Neural progenitor cell (in vitro differentiated cells): Measurements from ENCODE around the gene CIAO3. TPM values are rescaled to one million over a fixed set of nuclear protein-coding genes. Genes with fewer than 3 reads are reported as not detected.
A peak's percentile ranks its signal among the peaks of the same experiment; 100 is the strongest.

ENCODE experiments used
- DNase-seq: peaks from one replicate; pipeline ENCODE4 v3.0.0-alpha.2; 2016; ENCODE audit warnings: low spot score
- H2AFZ ChIP-seq: fragments of 200-600 bp; sonication (generic); replicated peaks from 2 replicates; pipeline ENCODE4 v1.6.1; 2016; ENCODE audit warnings: antibody characterized with exemption
- H3F3A ChIP-seq: fragments of 200-600 bp; sonication (generic); 2 replicates; pipeline ENCODE4 v1.6.1; 2016; ENCODE audit warnings: antibody characterized with exemption, low read depth
- H3K27ac ChIP-seq: fragments of 200-600 bp; sonication (generic); 2 replicates; pipeline ENCODE4 v1.5.1; 2016; ENCODE audit warnings: mild to moderate bottlenecking
- H3K27me3 ChIP-seq: fragments of 200-600 bp; sonication (generic); 2 replicates; pipeline ENCODE4 v1.6.1; 2016; ENCODE audit warnings: mild to moderate bottlenecking, moderate library complexity
- H3K36me3 ChIP-seq: fragments of 200-600 bp; sonication (generic); 2 replicates; pipeline ENCODE4 v1.5.1; 2016
- H3K4me1 ChIP-seq: fragments of 200-600 bp; sonication (generic); 2 replicates; pipeline ENCODE4 v1.6.1; 2016; ENCODE audit warnings: mixed run types
- H3K4me2 ChIP-seq: fragments of 200-600 bp; sonication (generic); 2 replicates; pipeline ENCODE4 v1.6.1; 2016
- H3K4me3 ChIP-seq: fragments of 200-600 bp; sonication (generic); 2 replicates; pipeline ENCODE4 v1.5.1; 2016
- H3K79me2 ChIP-seq: fragments of 200-600 bp; sonication (generic); 2 replicates; pipeline ENCODE4 v1.6.1; 2016; ENCODE audit warnings: low read depth
- H3K9ac ChIP-seq: fragments of 200-600 bp; sonication (generic); 2 replicates; pipeline ENCODE4 v1.6.1; 2016
- H3K9me3 ChIP-seq: fragments of 200-600 bp; sonication (generic); 2 replicates; pipeline ENCODE4 v1.5.1; 2016; ENCODE audit warnings: low read depth
- H4K20me1 ChIP-seq: fragments of 200-600 bp; sonication (generic); 2 replicates; pipeline ENCODE4 v1.6.1; 2016; ENCODE audit warnings: low read depth
- H3K27ac Mint-ChIP-seq: 3 replicates; pipeline ENCODE4 v1.8.0; 2021; ENCODE audit warnings: mixed read lengths
- H3K27me3 Mint-ChIP-seq: 2 replicates; pipeline ENCODE4 v1.8.0; 2022; ENCODE audit warnings: low read depth, mild to moderate bottlenecking, inconsistent platforms, moderate library complexity, mixed read lengths; ENCODE audit not compliant: insufficient read depth
- H3K36me3 Mint-ChIP-seq: 3 replicates; pipeline ENCODE4 v1.8.0; 2021; ENCODE audit warnings: mixed read lengths
- H3K4me1 Mint-ChIP-seq: 3 replicates; pipeline ENCODE4 v1.8.0; 2021; ENCODE audit warnings: mixed read lengths
- H3K4me3 Mint-ChIP-seq: 3 replicates; pipeline ENCODE4 v1.8.0; 2021; ENCODE audit warnings: mild to moderate bottlenecking, moderate library complexity, mixed read lengths
- H3K9me3 Mint-ChIP-seq: 3 replicates; pipeline ENCODE4 v1.8.0; 2020; ENCODE audit warnings: mixed read lengths
- EZH2 ChIP-seq: fragments of 200-600 bp; sonication (generic); IDR thresholded peaks from 2 replicates; pipeline ENCODE4 v1.6.1; 2017; ENCODE audit warnings: antibody characterized with exemption, mild to moderate bottlenecking, moderate library complexity
- EZH2phosphoT487 ChIP-seq: fragments of 200-600 bp; sonication (generic); IDR thresholded peaks from 2 replicates; pipeline ENCODE4 v1.6.1; 2017; ENCODE audit warnings: antibody characterized with exemption
- total RNA-seq: library from RNA; depleted of rRNA; stranded (reverse); fragments of >200 nt; gene quantifications from 2 replicates; pipeline ENCODE4 v1.2.3, GENCODE V29; 2015; ENCODE audit warnings: low replicate concordance
- TF ChIP-seq, protein P1 (sequence below): fragments of 200-600 bp; sonication (generic); IDR thresholded peaks from 2 replicates; pipeline ENCODE4 v1.5.1; 2017; ENCODE audit warnings: antibody characterized with exemption, mild to moderate bottlenecking

The CIAO3 gene
- total RNA-seq, 1 donor from 2014 or later: 20.5 TPM

- Mint-ChIP-seq H3K4me3 (peak overlapping the region; percentile 44), H3K36me3 (no peaks in the 10 kb centered on the region), H3K27ac (no peak overlapping the region), H3K4me1 (no peaks in the 10 kb centered on the region), H3K9me3 (no peaks in the 10 kb centered on the region), H3K27me3 (peaks cover 48% of the 10 kb centered on the region)
- no peak overlapping the region for H2AFZ ChIP-seq
- no peak overlapping the region for H3K4me3 ChIP-seq
- H4K20me1 ChIP-seq: peaks cover 75% of the 10 kb centered on the region
- H3K4me1 ChIP-seq: no peaks in the 10 kb centered on the region
- no peak overlapping the region for H3K4me2 ChIP-seq
- no peak overlapping the region for H3K9ac ChIP-seq
- H3K36me3 ChIP-seq: no peaks in the 10 kb centered on the region
- no peaks in the 10 kb centered on the region for H3K9me3 ChIP-seq
- H3F3A ChIP-seq: peaks cover 13% of the 10 kb centered on the region
- H3K79me2 ChIP-seq: no peaks in the 10 kb centered on the region
- H3K27ac ChIP-seq: no peak overlapping the region
- no peak for TF ChIP-seq EZH2
- peaks cover 100% of the 10 kb centered on the region for H3K27me3 ChIP-seq
- no peak for DNase-seq
These were observed 38.5 kb downstream of the CIAO3 start for GRCh38 chr16:702341-702740.

- H4K20me1 ChIP-seq: peaks cover 62% of the 10 kb centered on the region
- DNase-seq: peak; percentile 90
- H3K4me1 ChIP-seq: no peaks in the 10 kb centered on the region
- no peaks in the 10 kb centered on the region for H3K4me1 Mint-ChIP-seq
- H3K36me3 ChIP-seq: no peaks in the 10 kb centered on the region
- no peak overlapping the region for H3K4me3 Mint-ChIP-seq
- TF ChIP-seq EZH2phosphoT487 (peak; percentile 97), EZH2 (peak; percentile 96)
- TF ChIP-seq, protein P1, sequence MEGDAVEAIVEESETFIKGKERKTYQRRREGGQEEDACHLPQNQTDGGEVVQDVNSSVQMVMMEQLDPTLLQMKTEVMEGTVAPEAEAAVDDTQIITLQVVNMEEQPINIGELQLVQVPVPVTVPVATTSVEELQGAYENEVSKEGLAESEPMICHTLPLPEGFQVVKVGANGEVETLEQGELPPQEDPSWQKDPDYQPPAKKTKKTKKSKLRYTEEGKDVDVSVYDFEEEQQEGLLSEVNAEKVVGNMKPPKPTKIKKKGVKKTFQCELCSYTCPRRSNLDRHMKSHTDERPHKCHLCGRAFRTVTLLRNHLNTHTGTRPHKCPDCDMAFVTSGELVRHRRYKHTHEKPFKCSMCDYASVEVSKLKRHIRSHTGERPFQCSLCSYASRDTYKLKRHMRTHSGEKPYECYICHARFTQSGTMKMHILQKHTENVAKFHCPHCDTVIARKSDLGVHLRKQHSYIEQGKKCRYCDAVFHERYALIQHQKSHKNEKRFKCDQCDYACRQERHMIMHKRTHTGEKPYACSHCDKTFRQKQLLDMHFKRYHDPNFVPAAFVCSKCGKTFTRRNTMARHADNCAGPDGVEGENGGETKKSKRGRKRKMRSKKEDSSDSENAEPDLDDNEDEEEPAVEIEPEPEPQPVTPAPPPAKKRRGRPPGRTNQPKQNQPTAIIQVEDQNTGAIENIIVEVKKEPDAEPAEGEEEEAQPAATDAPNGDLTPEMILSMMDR: no peak
- no peaks in the 10 kb centered on the region for H3K36me3 Mint-ChIP-seq
- no peaks in the 10 kb centered on the region for H3K79me2 ChIP-seq
- no peak overlapping the region for H3K9ac ChIP-seq
- H3K9me3 Mint-ChIP-seq: no peaks in the 10 kb centered on the region
- H3K27me3 Mint-ChIP-seq: peaks cover 48% of the 10 kb centered on the region
- H3K4me3 ChIP-seq: no peak overlapping the region
- H2AFZ ChIP-seq: no peak overlapping the region
- no peak overlapping the region for H3K27ac Mint-ChIP-seq
- no peak overlapping the region for H3K27ac ChIP-seq
- H3K4me2 ChIP-seq: no peak overlapping the region
- H3K9me3 ChIP-seq: no peaks in the 10 kb centered on the region
- peaks cover 4% of the 10 kb centered on the region for H3F3A ChIP-seq
- peaks cover 100% of the 10 kb centered on the region for H3K27me3 ChIP-seq
These were observed 39.9 kb downstream of the CIAO3 start for GRCh38 chr16:700684-701584.

DNA sequence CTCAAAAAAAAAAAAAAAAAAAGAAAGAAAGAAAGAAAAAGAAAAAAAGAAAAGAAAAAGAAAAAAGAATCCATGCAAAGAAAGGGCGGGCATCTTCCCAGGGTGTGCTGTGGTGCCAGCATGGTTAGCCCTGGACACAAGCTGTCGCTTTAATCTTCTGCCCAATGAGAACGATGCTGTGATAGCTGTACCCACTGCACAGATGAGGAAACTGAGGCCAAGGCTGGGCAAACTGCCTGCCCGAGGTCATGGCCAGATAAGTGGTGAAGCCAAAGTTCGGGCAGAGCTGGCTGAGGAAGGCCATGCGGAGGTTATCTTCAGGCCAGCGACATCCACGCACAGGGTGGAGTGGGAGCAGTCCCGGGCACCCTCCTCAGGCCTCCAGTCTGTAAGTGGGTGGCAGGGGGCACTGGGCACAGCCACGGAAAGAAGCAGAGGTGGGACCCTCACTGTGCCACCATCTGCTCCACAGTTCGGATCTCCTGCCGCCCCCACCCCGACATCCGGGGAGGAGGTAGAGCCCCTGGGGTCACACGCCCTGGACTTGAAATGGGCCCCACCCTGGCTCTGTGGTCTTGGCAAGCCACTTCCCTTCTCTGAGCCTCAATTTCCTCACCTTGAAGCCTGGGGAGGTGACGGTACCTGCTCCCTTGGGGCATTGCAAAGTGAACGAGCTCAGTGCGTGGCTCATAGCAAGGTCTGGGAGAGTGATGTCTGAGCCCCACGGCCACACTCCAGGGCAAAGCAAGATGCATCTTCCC is 41.7 kb downstream of the CIAO3 start:
- Histone ChIP-seq H3F3A (peaks cover 6% of the 10 kb centered on the region), H3K4me1 (peaks cover 8% of the 10 kb centered on the region), H3K9me3 (no peaks in the 10 kb centered on the region), H4K20me1 (peaks cover 64% of the 10 kb centered on the region), H2AFZ (no peak overlapping the region), H3K9ac (no peak overlapping the region), H3K4me2 (no peak overlapping the region), H3K27me3 (peaks cover 100% of the 10 kb centered on the region), H3K36me3 (no peaks in the 10 kb centered on the region), H3K4me3 (no peak overlapping the region), H3K27ac (no peak overlapping the region), H3K79me2 (no peaks in the 10 kb centered on the region)
- Mint-ChIP-seq H3K27me3 (peaks cover 49% of the 10 kb centered on the region), H3K4me3 (no peak overlapping the region), H3K27ac (no peak overlapping the region), H3K4me1 (peaks cover 3% of the 10 kb centered on the region), H3K9me3 (no peaks in the 10 kb centered on the region), H3K36me3 (no peaks in the 10 kb centered on the region)
- TF ChIP-seq EZH2 (no peak), EZH2phosphoT487 (no peak)
- TF ChIP-seq, protein P1: no peak
- DNase-seq: no peak
